Measurements from ENCODE around the gene PWP2. TPM values are rescaled to one million over a fixed set of nuclear protein-coding genes. Genes with fewer than 3 reads are reported as not detected.

The PWP2 gene
- total RNA-seq, result 9.6 and 19.4 TPM in 2 replicates

DNA sequence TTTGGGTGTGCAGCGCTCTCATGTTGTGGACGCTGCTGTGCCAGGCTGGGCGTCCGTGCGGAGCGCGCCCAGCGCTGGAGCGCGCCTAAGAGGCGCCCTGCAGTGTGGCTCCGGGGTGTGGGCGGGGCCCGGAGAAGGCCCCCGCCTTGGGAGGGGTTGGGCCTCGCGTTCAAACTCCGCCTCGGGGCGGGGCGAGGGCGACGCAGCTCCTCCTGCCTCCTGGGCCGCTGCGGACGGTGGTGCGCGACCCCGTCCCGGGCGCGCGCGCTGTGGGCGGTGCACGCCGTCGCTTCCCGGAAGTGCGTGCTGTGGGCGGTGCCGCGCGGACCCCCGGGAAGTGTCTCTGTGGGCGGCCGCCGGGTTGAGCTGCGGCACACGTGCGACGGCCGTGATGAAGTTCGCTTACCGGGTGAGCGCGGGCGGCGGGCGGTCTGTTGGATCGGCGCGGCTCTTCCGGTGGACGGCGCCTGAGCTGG lies at the start of gene PWP2:
TSS of gene PWP2 (plus strand) at position 374 of the 476 bp plus-strand sequence. CDS start at position 392, 18 bp downstream.
- peak in 1 of 2 donors; percentile 52 for DNase-seq (ENCODE audit: low read depth in 2 of 2)

GRCh38 chr21:44057960-44058651 lies 49.1 kb upstream of the PWP2 start:
- DNase-seq (ENCODE audit: low read depth in 2 of 2), result no peak

- no peak for DNase-seq (ENCODE audit: low read depth in 2 of 2)
Observed at GRCh38 chr21:44058652-44058964, 48.6 kb upstream of the PWP2 start.

- no peak for DNase-seq (ENCODE audit: low read depth in 2 of 2)
Observed at GRCh38 chr21:44058981-44059380, 48.2 kb upstream of the PWP2 start.

GRCh38 chr21:44059710-44060109 lies 47.5 kb upstream of the PWP2 start:
- DNase-seq (ENCODE audit: low read depth in 2 of 2), result no peak

DNA sequence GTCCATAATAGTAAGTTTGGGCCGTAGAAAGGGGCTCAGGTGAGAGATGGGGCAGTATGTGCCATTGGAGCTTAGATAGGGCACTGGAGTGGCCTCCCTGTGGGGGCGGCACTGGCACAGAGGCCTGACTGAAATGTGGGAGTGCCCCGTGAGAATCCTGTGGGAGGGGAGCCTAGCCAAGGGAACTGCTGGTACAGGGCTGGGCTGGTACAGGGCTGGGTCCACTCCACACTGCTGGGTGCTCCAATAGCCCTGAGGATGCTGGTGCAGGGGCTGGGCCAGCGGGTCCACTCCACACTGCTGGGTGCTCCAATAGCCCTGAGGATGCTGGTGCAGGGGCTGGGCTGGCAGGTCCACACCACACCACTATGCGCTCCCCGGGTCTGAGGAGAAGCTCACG lies 44.8 kb upstream of the PWP2 start:
- no peak for DNase-seq (ENCODE audit: low read depth in 2 of 2)

DNA sequence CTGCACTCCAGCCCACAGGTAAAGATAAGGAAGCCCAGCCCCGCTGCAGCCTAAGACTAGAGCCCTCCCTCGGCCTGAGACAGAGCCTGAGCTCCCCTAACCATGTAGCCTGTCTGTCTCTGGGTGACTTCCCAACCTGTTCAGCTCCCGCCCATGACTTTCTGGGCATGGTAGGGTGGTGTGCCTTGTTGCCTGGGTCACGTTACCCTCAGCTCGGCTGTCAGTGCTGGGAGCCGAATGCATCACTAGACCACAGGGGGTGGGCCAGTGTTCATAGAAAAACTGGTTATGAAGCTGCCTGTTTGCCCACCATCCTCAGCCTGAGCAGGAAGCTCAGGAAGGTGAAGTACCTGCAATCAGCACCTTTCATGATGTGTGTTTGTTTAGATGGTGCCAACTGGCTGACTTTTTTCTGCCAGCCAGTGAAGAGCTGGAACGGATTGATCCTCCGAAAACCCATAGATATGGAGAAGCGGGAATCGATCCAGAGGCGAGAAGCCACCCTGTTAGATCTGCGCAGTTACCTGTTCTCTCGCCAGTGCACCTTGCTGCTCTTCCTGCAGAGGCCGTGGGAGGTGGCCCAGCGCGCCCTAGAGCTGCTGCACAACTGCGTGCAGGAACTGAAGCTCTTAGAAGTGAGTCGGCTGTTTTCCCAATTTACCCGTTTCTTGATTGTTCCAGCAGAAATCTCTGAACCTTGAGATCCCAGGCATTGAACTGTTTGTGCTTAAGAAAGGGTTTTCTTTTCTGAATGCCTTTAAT lies 43.9 kb upstream of the PWP2 start:
- DNase-seq (ENCODE audit: low read depth in 2 of 2), result no peak

GRCh38 chr21:44064852-44065403 lies 42.3 kb upstream of the PWP2 start:
- no peak for DNase-seq (ENCODE audit: low read depth in 2 of 2)

DNA sequence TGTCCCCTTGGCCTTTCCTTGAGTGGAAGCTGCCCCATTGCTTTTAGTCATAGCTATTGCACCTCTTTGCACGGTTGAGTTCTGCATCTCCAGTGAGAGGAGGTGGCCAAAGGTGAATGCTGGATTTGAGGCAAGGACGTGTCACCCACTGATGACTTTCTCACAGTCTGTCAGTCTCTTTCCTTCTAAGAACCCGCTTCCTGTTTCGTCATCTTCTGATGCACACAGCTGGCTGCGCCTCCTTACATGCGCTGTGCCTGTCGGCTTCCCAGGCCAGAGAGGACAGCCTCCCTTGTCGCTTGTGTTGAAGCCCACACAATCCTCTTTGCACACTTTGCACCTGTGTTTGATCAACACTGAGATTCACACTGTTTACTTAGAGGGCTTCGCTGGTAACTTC lies 41.8 kb upstream of the PWP2 start:
- DNase-seq (ENCODE audit: low read depth in 2 of 2), result peak in 1 of 2 donors; percentile 76

DNA sequence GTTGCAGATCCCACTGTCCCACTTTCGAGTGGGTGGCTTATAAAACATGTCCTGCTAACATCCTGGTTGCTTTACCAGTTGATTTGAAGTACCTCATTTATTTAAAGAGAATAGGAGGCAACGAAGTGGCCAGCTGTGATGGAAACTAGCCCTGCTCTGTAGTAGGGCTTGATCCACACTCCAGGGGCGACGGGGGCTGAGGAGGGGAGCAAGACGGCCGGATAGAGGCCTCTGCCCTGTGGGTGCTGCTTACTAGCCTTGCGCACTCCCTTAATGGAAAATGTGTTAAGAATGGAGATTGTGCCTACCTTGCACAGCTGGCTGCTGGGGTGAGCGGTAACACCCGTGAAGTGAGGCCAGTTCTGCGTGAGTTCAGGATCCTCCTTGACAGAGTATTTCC lies 41.1 kb upstream of the PWP2 start:
- no peak for DNase-seq (ENCODE audit: low read depth in 2 of 2)

- DNase-seq (ENCODE audit: low read depth in 2 of 2), result peak in 1 of 2 donors; percentile 24
Observed at GRCh38 chr21:44067011-44067839, 40.0 kb upstream of the PWP2 start.

DNA sequence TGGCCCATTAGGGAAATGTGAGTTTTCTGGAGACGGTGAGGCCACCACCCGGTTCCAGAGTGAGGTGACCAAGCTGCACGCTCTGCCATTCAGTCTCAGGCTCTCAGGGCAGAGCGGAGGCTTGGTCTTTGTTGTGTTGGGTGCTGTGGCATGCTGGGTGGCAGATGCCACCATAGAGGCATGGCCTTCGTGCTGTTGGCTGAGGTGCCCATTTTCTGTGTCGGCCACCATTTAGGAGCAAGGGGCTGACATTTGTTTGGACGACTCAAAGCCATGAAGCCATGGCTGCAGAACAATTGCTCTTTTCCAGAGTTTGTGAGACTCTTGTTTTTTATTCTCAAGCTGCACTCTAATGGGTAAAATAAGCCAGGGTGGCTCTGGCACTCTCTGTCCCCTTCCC lies 36.8 kb upstream of the PWP2 start:
- DNase-seq (ENCODE audit: low read depth in 2 of 2), result no peak

DNA sequence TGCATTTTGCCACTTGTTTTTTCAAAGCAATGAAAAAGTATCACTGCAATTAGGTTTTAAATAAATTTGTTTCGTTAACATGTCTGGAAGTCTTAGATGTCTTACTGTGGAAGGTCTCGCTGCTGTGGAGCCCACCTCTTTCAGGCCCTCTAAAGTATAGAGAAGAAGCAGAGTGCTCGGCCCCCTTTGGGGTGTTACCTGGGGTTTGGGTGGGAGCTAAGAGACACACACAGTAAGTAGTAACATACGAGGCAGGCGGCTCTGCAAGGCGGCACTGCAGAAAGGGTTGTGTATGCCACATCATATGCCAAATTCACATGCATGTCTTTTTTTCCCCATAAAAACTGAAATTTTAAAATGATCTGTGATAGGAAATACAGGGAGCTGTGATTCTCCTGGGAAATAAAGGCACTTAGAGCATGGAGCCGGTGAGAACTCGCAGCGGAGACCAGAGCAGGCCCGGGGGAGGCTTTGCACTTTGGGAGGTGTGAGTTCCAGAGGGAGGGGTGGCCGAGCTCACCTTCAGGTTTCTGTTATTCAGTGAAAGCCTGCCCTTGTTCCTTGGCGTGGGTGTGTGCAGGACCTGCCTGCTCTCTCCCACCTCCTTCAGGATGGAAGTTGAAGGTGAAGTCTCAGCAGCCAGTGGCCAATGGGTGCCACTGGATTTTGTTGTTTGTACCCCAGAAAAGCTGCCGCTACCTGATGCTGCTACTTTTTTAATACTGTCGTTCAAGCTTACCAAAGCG lies 35.7 kb upstream of the PWP2 start:
- DNase-seq (ENCODE audit: low read depth in 2 of 2), result no peak

DNA sequence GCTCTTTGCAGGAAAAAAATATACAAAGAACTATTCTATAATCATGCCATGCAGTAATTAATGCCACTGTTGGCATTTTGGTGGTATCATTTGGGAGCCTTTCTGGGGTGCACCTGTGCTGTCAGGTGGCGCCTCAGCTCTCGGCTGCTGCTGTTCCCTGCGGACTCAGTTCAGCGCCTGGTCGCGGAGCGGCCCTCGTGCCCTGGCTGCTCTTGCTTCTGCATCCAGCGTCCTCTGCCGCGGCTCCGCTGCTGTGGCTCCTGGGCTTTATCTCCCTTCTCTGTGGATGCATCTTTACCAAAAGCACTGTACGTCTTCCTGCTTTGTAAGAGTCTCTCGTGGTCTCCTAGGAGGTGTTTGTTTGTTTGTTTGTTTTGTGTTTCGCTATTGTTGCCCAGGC lies 35.1 kb upstream of the PWP2 start:
- no peak for DNase-seq (ENCODE audit: low read depth in 2 of 2)

GRCh38 chr21:44074315-44074958 lies 32.8 kb upstream of the PWP2 start:
- no peak for DNase-seq (ENCODE audit: low read depth in 2 of 2)

DNA sequence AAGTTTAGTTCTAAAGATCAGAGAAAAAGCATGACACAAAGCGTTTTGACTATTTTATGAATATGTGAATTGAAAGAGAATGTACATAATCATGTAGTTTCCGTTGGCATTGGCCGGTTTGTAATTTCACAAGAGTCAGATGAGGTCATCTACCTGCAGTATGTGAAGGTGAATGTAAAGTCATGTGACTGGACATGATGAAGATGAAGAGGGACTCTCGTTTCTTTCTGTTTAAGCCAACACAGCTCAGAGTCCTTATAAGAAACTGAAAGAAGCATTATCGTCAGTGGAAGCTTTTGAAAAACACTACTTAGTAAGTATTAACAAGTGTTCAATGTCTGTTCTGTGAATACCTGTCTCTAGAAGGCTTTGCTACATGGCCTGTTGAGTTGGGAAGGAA lies 30.9 kb upstream of the PWP2 start:
- no peak for DNase-seq (ENCODE audit: low read depth in 2 of 2)

DNA sequence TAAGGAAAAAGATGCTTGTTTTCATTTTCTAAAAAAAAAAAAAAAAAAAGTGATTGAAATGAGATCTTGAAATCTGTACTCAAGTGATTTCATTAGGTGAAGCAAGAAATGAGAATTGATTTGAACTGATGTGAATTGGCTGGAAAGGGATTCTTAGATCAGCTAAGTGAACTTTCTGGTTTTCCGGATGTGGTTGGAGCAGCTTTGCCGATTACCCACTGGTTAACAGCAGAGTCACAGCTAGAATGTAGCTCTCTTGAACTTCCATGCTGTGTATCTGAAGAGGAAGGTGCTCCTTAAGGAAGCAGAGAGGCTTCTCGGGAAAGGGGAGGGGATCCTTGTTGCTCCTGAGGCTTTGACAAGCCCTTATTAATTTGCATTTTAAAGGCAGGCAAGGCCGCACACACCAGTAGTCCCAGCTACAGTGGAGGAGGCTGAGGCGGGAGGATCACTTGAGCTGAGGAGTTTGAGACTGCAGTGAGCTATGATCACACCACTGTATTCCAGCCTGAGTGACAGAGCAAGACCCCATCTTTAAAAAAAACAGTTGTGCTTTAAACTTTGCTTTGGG lies 28.7 kb upstream of the PWP2 start:
- no peak for DNase-seq (ENCODE audit: low read depth in 2 of 2)

DNA sequence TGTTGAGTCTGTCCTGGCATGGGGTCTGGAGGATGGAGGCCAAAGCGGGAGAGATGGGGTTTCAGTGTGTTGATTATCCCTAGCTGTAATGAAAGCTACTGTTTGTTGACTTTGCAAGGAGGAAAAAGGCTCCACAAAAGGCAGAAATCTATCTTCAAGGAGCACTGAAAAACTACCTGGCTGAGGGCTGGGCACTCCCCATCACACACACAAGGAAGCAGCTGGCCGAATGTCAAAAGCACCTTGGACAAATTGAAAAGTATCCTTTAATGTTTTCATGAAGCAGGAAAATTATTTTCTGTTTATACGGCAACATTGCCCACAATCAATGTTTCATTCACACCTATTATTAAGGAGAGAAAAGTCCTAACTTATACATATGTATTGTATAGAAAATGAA lies 27.8 kb upstream of the PWP2 start:
- no peak for DNase-seq (ENCODE audit: low read depth in 2 of 2)

DNA sequence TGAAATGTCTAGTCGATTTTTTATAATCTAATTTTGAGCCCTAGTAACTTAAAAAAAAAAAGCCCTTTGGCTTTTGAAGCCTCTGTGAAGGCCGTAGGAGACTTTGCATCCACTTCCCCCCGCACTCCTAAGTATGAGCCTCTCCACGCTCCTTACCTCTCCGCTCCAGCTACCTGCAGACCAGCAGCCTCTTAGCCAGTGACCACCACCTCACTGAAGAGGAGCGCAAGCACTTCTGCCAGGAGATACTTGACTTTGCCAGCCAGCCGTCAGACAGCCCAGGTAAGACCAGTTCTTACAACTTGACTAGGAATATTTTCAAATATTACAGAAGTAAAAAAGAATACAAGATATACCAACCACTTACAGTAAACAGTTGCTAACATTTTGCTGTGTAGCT lies 27.4 kb upstream of the PWP2 start:
- no peak for DNase-seq (ENCODE audit: low read depth in 2 of 2)

- DNase-seq (ENCODE audit: low read depth in 2 of 2), result no peak
Observed at GRCh38 chr21:44082648-44083440, 24.4 kb upstream of the PWP2 start.

Data from lung microvascular endothelial cell (primary cell).